GM18507 (cell line): ENCODE measurements around the gene LSM12.

Experiments used
- DNase-seq: peaks from one replicate; pipeline ENCODE4 v3.0.0; 2011; ENCODE audit warnings: low read depth; ENCODE audit not compliant: insufficient read length; ENCODE audit errors: extremely low spot score
- FAIRE-seq: peaks from 2 replicates; lab custom pipeline; 2011; peaks lifted over from hg19 to GRCh38; lab: Jason Lieb, UNC

LSM12 gene

DNA sequence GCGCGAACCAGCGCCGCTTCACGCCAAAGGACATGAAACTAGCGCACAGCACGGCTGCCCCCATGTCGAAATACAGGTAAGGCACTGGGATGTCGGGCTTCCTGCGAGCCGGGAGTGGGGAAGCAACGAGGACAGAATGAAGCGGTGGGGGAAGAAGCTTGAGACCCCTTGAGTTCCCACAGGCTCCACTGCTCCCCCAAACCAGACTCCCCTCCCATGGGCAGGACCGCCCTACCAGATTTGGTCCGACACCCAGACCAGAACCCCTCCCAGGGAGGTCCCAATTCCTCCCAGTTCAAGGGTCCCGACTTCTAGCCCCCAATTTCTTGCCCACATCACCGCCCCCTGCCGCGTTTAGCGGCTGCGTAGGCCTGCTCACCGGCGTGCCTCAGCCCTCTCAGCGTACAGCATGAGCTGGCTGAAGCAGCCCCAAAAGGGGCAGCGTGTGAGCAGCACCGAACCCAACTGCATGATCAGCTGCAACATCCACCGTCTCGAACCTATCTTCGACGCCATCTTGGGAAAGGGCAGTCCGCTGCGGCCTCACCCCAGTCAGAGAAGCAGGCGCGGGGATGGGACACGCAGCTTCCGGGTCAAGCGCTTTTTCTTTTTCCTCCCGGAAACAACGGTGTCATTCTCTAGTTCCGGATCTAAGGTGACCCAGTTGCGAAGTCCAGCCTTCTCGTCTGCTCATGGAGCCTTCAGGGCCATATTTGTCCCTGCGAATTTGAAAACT is 51.9 kb downstream of the LSM12 start, which contains the start of gene TMEM101:
Gene TMEM101 (minus strand): TSS at position 527 of the 736 bp plus-strand sequence. CDS start 11 bp downstream, at position 516.
- peak; percentile 83 for FAIRE-seq

DNA sequence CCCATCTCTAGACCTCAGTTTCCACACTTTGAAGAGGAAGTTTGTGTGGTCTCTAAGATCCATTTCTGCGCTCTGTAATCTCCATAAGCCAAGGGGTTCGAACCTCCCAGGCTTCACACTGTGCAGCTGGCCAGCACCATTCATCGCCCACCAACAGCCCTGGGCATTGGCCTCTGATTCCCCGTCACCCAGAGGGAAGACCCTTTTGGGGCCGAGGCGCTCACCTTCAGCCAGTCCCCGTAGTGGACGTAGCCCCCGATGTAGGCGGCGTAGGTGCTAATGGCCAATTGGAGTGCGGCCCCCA is 52.4 kb downstream of the LSM12 start:
- DNase-seq = no peak
- FAIRE-seq = no peak

More for the DNA sequence above, 51.9 kb downstream of the LSM12 start, which contains the start of gene TMEM101:
- peak; percentile 95 for DNase-seq

DNA sequence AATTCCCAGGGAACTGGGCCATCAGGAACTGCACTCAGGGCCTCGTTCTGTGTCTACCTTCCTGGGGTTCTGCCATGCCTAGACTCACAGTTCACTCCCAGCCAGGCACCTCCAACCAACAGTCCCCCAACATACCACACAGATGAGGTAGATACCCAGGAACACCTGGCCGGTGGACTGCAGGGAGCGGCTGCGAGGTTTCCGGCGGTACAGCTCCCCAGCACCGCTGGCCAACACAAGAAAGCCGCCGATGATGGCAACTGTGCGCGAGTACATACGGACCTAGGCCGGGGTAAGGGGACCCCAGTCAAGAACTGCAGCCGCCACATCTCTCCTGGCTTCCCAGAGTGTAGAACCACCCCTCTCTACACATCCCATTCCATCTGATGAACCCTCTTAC is 53.6 kb downstream of the LSM12 start:
- DNase-seq = no peak
- no peak for FAIRE-seq

DNA sequence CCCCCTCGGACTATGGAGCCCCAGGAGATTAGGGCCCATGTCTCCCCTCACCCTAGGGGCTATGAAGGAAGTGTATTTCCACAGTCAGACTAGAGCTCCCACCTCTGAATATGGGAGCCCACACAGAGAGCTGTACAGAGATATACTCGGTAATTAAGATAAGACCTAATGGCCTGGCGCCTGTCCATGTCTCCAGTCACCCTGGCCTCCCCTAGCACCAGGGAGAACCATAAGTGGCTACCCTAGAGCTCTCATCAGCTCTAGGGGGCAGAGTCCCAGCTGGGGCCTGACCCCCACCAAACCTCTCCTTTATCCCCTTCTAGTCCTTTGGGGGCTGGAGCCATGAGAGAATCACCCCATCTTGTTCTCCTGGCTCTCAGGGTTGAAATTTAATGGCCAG is 54.1 kb downstream of the LSM12 start:
- DNase-seq (no peak), FAIRE-seq (no peak)

DNA sequence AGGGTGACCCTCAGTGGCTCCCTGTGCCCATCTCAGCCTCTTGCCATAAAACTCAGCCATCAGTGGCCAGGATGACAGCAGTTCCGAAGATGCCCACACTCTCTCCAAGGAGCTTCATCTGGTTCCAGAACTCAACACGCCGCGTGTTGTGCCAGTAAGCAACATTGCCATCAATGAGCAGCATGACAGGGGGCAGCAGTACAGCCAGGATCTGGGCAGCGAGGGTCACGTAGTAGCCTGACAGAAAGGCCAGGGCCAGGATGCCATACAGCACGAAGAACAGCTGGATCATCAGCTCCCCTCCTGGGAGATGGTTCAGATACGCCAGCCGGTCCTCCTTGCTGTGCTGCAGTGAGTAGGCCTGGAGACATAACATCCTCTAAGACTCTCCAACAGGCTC is 54.6 kb downstream of the LSM12 start:
- DNase-seq (no peak), FAIRE-seq (no peak)

DNA sequence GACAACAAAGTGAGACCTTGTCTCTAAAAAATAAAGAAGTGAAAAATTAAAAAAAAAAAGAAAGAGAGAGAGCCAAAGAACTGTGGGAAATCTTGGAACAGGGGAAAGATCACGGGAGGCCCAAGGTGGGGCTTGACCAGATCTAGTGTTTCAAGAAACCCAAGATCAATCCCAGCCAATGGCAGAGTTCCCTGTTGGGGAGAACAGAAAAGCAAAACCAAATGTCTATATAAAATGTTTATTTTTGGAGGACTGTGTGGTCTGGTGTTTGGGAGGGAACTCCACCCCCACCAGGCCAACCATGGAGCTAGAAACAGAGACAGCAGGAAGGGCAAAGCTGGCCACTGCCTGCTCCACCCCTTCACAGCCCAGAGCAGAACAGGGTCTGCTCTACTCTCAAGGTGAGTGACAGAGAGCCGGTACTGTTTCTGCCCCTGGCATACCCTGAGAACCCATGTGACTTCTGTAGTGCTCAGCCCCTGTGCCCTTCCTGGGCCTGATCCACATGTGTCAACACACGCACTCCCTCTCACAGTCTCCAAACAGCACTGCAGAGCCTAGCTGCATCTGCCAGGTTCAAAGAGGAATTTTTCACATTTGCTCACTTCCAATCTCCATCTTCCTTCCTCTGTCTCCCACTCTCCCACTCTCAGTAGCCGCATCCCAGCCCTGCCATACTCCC is 55.4 kb downstream of the LSM12 start:
- no peak for FAIRE-seq
- no peak for DNase-seq

DNA sequence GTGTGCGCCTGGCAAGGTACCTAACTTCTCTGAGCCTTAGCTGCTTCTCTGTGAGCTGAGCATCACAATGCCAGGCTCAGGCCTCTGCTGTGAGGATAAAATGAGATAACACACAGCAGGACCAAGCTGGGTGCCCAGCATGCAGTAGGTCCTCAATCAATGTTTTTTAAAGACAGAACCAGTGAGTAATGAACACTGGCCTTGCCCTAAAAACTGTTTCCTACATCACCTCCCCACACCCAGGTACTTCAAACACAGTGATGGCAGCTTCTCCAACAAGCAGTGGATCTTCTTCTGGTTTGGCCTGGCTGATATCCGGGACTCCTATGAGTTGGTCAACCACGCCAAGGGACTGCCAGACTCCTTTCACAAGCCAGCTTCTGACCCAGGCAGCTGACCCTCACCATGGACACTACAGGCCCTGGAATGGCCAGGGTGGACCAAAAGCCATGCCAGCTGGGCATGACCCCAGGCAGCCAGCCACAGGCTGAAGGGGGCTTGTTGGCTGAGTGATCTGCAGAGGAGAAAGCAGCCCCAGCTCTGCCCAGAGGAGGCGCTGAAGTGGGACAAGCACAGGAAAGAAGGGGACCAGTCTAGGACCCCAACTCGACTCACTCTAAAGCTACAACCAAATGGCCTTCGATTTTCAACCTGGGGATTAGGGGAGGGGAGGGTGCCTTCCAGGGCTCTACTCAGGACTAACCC is 58.1 kb downstream of the LSM12 start:
- FAIRE-seq = no peak
- DNase-seq = no peak

DNA sequence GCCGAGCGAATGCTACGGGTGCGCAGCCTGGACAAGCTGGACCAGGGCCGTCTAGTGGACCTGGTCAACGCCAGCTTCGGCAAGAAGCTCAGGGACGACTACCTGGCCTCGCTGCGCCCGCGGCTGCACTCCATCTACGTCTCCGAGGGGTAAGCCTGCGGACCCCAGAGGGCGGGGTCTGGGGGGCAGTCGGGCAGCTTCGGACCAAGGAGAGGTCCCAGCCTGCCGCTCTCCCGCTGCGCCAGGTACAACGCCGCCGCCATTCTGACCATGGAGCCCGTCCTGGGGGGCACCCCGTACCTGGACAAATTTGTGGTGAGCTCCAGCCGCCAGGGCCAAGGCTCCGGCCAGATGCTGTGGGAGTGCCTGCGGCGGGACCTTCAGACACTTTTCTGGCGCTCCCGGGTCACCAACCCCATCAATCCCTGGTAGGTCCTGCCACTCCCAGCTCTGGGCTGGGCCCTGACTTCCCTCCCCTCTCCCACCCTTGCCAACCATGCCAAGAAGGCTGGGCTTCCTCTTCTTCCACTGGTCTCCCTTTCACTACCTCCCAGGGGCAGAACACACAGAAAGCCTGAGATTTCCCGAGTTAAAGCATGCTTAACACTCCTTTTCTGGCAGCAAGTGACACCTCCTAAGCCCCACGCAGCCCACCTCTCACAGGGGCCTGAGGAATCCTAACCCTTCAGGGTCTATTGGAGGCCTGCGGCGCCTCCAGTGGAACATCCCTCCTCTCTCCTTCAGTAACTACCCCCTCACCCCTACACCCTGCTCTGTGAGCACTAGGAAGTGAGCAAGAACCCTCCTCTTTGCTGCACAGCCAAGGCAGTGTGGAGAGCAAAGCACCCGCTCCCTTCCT is 58.9 kb downstream of the LSM12 start:
- DNase-seq = no peak

DNA sequence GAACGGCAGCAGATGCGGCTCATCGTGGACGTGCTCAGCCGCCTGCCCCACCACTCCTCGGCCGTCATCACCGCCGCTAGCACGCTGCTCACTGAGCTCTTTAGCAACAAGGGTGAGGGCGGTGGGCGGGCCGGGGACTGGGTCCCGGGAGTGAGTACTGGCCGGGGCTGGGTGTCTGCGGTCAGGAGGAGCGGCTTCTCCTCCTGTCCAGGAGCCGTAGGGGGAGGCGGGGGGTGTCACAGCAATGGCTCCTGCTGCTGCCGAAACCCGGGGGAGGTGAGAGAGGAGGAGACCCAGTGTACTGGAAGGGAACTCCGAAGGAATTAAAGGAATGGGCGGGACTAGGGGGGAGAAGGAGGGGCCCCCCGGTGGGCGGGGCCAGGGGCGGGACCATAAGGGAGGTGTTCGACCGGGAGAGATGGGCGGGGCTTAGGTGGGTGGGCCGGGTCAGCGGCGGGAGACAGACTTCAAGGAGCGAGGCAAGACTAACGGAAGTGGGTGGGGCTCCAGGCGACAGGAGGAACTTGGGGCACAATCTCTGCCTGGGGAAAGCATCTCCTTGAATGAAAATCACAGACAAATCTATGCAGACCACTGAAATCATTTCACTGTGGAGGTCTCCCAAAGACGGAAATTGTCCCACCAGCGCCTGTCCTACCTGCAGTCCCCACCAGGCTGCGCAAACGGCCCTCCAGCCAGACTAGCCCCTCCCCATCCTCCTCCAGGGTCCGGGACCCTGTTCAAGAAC is 59.7 kb downstream of the LSM12 start:
- DNase-seq (peak; percentile 99), FAIRE-seq (peak; percentile 96)

More for the DNA sequence above, 58.9 kb downstream of the LSM12 start:
- no peak for FAIRE-seq

DNA sequence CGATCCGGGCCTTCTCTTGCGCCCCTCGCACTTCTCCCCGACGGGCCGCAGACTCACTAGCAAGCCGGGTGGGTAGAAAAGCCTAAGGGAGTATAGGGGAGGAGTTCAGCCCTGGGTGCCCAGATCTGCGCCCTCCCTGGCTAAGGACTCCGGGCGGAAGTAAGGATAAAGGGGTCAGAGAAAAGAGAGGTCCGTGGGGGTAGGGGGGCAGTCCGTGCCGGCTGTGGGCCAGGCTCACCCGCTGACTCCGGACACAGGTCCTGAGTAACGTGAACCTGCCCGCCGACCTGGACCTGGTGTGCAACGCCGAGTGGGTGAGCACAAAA is 60.2 kb downstream of the LSM12 start:
- no peak for FAIRE-seq
- DNase-seq = no peak

DNA sequence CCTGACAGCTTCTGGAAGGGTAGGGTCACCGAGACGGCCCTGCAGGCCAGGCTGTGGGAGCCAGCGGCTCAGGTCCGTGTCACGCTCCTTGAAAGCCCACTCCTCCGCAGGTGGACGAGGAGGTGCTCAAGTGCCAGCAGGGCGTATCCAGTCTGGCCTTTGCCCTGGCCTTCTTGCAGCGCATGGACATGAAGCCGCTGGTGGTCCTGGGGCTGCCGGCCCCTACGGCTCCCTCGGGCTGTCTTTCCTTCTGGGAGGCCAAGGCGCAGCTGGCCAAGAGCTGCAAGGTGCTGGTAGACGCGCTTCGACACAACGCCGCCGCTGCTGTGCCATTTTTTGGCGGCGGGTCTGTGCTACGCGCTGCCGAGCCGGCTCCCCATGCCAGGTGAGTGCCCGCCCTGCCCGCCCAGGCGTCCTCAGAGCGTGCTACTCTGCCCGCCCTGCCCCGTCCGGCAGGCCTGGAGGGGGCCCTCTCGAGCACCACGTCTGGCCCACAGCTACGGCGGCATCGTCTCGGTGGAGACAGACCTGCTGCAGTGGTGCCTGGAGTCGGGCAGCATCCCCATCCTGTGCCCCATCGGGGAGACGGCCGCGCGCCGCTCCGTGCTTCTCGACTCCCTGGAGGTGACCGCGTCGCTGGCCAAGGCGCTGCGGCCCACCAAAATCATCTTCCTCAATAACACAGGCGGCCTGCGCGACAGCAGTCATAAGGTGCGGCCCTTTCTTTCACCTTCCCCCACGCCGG is 60.8 kb downstream of the LSM12 start:
- FAIRE-seq = no peak

DNA sequence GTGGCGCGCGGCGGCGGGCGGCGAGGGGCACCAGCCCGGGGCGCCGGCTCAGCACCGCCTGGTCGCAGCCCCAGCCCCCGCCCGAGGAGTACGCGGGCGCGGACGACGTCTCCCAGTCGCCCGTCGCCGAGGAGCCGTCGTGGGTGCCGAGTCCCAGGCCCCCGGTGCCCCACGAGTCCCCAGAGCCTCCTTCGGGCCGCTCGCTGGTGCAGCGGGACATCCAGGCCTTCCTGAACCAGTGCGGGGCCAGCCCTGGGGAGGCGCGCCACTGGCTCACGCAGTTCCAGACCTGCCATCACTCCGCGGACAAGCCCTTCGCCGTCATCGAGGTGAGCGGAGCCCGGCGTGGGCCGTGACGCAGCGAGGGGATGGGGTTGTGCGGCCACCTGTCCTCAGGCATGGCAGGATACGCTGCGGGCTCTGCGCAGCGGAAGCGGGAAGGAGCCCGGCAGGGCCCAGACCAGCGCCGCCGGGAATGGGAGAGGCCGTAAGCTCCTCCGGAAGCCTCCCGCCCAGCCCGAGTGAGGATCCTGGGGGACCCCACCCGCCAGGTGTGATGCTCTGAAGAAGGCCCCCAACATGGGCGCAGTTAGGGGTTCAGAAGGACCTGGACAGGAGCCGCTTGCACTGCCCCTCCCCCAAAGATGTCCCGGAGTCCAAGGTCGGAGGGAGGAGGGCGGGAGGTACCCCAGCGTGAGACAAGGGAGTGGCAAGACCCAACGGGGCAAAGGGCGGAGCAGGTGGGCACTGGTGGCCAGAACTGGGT is 61.5 kb downstream of the LSM12 start:
- no peak for DNase-seq
- FAIRE-seq = no peak

More for the DNA sequence above, 60.8 kb downstream of the LSM12 start:
- no peak for DNase-seq

DNA sequence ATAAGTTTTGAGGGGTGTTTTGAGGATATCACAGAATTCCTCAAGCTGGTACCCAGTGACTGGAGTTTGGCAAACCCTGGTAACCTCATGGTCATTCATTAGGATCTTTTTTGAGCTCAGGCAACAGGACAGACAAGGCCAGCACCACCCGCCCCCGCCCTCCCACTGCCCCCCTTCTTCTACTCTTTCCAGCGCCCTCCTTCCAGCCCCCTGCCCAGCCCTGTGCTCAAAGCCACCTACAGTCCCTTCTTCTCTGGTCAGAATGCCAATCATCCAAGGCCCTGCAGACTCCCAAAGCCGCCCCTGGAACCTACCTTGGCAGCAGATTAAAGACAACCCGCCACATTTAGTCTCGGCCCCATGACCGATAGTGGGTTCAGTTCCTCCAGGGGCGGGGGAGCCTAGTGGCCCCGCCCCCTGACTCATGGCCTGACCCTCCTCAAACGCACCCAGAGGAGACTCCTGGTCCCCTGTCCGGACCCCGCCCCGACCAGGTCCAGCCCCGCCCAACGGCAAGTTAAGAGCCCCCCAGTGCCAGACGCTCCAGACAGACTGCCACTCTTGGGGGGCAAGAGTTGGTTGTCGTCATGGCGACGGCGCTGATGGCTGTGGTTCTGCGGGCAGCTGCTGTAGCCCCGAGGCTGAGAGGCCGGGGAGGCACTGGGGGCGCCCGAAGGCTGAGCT is 62.3 kb downstream of the LSM12 start, which contains the start of gene NAGS:
Gene NAGS (plus strand): TSS at position 546 of the 684 bp plus-strand sequence. CDS start 42 bp downstream, at position 588.
- no peak for FAIRE-seq

DNA sequence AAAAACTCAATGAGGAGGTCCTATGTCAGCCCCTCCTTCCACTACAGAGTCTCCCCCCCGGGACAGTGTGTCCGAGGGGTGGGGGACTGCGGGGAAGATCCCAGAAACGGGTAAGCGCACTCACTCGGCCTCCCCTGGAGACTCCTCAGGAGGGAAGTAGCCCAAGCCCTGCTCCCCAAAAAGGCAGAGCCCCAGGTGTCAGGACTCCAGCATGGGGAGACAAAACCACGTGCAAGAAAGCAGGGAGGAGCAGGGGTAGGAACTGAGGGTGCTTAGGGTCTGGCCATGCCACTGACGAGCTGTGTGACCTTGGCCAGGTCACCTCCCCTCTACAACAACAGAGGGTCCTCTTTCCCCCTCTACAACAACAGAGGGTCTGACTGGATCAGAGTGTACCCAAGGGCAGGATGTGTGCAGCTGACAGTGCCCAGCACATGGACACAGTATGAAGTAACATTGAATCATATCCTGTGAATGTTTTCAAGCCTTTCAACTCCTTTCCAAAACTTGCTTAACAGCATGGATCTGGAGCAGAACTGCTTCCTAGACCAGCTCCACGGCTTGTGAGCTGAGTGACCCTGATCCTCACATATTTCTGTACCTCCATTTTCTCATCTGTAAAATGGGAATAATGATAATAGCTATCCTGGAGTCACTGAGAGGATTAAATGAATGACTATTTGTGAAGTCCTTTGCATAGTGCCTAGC is 64.2 kb downstream of the LSM12 start:
- FAIRE-seq (no peak), DNase-seq (no peak)

More for the DNA sequence above, 62.3 kb downstream of the LSM12 start, which contains the start of gene NAGS:
- DNase-seq = no peak

DNA sequence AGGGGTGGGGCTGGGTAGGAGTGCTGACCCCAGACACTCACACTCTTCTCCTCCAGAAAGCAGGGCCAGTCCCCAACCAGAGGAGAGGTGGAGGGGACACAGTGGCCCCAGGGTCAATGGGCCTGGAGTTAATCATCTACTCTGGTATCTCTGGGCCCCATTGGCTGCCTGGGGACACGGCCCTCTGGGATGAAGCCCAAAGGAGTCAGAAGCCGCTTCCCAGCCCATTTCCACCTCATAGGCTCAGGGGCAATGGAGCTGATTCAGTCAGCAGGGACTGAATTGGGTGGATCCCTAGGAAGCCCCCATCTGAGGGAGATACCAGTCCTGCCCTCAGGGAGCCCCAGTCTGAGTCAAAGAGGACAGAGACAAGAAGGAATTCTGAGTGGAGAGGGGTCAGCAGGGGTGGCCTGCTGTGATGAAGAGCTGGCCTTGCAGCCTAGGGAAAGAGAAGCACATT is 65.0 kb downstream of the LSM12 start:
- DNase-seq (no peak), FAIRE-seq (no peak)

DNA sequence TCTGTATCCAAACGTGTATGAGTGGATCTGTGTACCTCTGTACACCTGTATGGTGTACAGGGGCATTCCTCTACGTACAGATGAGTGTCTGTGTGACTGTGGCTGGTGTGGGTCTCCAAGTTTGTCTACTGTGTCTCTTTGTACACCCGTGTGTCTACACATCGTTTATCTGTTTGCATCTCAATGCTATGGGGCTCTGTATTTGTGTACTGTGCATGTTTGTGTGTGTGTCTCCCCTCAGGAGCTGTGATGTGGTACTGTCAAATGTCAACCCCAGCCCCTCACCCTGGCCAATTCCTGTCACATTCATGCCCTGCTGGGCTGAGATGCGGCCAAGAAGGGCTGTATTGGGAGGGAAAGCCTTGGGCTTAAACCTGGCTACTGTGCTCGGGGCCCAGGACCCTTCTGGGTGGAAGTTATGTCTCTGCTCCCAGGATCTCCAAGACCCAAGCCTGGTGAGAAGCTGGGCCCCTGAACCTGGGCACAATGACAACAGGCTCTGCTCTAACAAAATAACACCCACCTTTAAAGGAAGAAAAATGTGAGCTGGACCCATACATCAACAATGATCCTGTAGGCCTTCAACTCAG is 65.5 kb downstream of the LSM12 start:
- FAIRE-seq (no peak), DNase-seq (no peak)
